Osteoblast (primary cell): ENCODE measurements around the gene PTCH2. TPM values are rescaled to one million over a fixed set of nuclear protein-coding genes. Genes with fewer than 3 reads are reported as not detected.

Source experiments
- DNase-seq: peaks from one replicate; pipeline ENCODE4 v3.0.0; 2011; ENCODE audit warnings: low spot score, mixed read lengths; ENCODE audit not compliant: insufficient read length; ENCODE audit errors: missing footprints
- H2AFZ ChIP-seq: 2 replicates; pipeline ENCODE4 v1.6.0; 2011; ENCODE audit warnings: mild to moderate bottlenecking, low read length
- H3K27ac ChIP-seq: 2 replicates; pipeline ENCODE4 v1.5.1; 2011; ENCODE audit warnings: mild to moderate bottlenecking, low read depth, low read length, moderate library complexity
- H3K27me3 ChIP-seq: 2 replicates; pipeline ENCODE4 v1.6.0; 2012; ENCODE audit warnings: mild to moderate bottlenecking, control low read depth, inconsistent platforms, low read length, moderate library complexity; ENCODE audit not compliant: insufficient read depth
- H3K36me3 ChIP-seq: 2 replicates; pipeline ENCODE4 v1.5.1; 2011; ENCODE audit warnings: mild to moderate bottlenecking, low read length, control low read depth, moderate library complexity; ENCODE audit not compliant: insufficient read depth
- H3K4me1 ChIP-seq: 2 replicates; pipeline ENCODE4 v1.5.1; 2011; ENCODE audit warnings: mild to moderate bottlenecking, low read length, control low read depth, moderate library complexity; ENCODE audit not compliant: insufficient read depth
- H3K4me2 ChIP-seq: 2 replicates; pipeline ENCODE4 v1.6.0; 2011; ENCODE audit warnings: mild to moderate bottlenecking, low read length; ENCODE audit not compliant: insufficient read depth
- H3K4me3 ChIP-seq: fragments of 200-600 bp; sonication (generic); 3 replicates; pipeline ENCODE4 v1.5.1; 2012; ENCODE audit warnings: mild to moderate bottlenecking, low read length, inconsistent platforms; ENCODE audit not compliant: insufficient read depth
- H3K79me2 ChIP-seq: 2 replicates; pipeline ENCODE4 v1.6.0; 2012; ENCODE audit warnings: mild to moderate bottlenecking, low read length, control low read depth, inconsistent platforms; ENCODE audit not compliant: insufficient read depth
- H3K9me3 ChIP-seq: 2 replicates; pipeline ENCODE4 v1.5.1; 2011; ENCODE audit warnings: low read depth, low read length, control low read depth
- H4K20me1 ChIP-seq: 2 replicates; pipeline ENCODE4 v1.6.0; 2012; ENCODE audit warnings: mild to moderate bottlenecking, low read length, control low read depth; ENCODE audit not compliant: insufficient read depth
- total RNA-seq: library from RNA; depleted of rRNA; stranded (reverse); fragments of >200 nt; gene quantifications from 2 replicates; pipeline ENCODE4 v1.2.3, GENCODE V29; 2012
- TF ChIP-seq, protein P1 (sequence below): IDR thresholded peaks from 2 replicates; pipeline ENCODE4 v1.5.1; 2011; ENCODE audit warnings: mild to moderate bottlenecking, low read depth, low read length, moderate library complexity; ENCODE audit errors: extremely low read depth

The PTCH2 gene
- total RNA-seq, 1 donor = 0.36 TPM

DNA sequence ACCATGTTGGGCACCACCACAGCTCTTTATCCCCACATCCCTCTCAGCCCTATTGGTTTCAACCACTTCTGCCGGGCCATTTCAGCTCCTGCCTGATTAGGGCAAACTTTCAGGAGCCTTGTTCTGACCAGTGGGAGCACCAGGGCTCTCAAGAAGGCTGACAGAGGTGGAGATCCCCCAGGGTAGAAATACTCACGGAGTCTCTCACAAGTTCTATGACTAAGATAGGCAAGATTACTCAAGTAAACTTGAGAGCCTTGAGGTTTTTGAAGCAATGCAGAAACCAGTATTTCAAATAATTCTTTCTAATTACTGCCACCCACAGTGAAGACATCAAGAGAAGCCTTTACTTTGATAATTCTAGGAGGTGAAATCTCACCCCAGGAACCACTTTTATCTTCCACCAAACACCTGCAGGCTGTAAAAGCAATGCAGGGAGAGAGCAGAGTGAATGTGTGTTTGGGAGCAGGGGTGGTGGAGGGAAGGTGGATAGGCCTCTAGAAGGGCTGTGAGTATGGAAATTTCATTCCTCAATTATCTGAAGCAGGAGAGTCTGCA lies 6.6 kb upstream of the PTCH2 start:
- no peak for DNase-seq
- Histone ChIP-seq H3K9me3 (no peaks in the 10 kb centered on the region), H4K20me1 (no peaks in the 10 kb centered on the region), H3K4me2 (no peak overlapping the region), H3K36me3 (no peaks in the 10 kb centered on the region), H3K27ac (no peak overlapping the region), H2AFZ (no peak overlapping the region), H3K4me3 (no peak overlapping the region), H3K27me3 (no peaks in the 10 kb centered on the region), H3K79me2 (no peaks in the 10 kb centered on the region), H3K4me1 (no peaks in the 10 kb centered on the region)
- TF ChIP-seq, protein P1, sequence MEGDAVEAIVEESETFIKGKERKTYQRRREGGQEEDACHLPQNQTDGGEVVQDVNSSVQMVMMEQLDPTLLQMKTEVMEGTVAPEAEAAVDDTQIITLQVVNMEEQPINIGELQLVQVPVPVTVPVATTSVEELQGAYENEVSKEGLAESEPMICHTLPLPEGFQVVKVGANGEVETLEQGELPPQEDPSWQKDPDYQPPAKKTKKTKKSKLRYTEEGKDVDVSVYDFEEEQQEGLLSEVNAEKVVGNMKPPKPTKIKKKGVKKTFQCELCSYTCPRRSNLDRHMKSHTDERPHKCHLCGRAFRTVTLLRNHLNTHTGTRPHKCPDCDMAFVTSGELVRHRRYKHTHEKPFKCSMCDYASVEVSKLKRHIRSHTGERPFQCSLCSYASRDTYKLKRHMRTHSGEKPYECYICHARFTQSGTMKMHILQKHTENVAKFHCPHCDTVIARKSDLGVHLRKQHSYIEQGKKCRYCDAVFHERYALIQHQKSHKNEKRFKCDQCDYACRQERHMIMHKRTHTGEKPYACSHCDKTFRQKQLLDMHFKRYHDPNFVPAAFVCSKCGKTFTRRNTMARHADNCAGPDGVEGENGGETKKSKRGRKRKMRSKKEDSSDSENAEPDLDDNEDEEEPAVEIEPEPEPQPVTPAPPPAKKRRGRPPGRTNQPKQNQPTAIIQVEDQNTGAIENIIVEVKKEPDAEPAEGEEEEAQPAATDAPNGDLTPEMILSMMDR = no peak

DNA sequence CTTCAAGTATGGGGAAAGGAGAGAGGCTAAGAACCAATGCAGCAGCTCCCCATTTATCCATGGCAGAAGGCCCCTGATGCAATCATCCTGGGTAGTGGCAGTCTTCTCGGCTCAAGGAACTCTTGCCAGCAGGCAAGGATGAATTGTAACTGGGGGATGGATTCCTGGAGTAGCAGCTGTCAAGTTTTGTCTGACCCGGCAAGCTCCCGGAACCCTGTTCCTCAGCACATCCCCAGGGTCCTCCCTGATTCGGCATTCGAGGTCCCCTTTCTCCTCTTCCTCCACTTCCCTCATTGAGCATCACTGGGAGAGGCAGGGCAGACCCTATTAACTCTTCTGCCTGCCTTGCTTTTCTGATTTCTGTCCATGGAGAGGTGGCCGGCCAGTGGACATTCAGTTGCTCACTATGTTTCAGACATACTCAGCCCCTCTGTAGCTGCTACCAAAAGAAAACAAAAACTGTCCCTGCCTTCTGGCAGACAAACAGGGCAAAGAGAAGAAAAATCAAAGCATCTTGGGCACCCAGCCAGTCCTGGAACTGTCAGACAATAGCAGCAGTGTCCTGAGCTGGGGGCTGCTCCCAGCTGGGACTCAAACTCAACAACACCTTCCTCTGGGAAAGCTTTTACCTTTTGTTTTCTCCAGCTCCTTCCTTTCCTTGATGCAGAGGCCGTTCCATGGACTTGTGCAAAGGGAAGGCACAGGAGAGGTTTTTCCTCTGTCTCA lies 5.6 kb upstream of the PTCH2 start:
- TF ChIP-seq, protein P1 = no peak
- Histone ChIP-seq H3K4me3 (no peak overlapping the region), H3K27ac (no peak overlapping the region), H3K27me3 (no peaks in the 10 kb centered on the region), H3K4me2 (no peak overlapping the region), H3K4me1 (no peaks in the 10 kb centered on the region), H3K79me2 (no peaks in the 10 kb centered on the region), H3K36me3 (no peaks in the 10 kb centered on the region), H4K20me1 (no peaks in the 10 kb centered on the region), H2AFZ (no peak overlapping the region), H3K9me3 (no peaks in the 10 kb centered on the region)
- no peak for DNase-seq

DNA sequence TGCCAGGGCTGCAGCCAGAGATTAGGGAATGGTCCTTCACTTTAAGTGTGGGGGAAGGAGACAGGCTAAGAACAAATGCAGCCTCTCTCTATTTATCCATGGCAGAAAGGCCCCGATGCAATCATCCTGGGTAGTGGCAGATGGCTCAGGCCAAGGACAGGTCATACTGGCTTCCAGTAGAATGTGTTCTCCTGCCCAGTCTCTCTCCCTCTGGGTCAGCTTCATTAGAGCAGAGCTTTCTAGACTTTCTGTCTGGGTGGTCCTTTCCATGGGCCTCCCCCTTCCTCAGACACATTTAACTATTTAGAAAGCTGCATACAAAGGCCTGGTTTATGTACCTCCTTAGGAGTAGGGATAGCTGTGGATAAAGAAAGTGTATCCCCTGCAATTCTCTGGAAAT lies 4.8 kb upstream of the PTCH2 start:
- Histone ChIP-seq H4K20me1 (no peaks in the 10 kb centered on the region), H3K4me2 (no peak overlapping the region), H2AFZ (no peak overlapping the region), H3K79me2 (no peaks in the 10 kb centered on the region), H3K9me3 (no peaks in the 10 kb centered on the region), H3K27me3 (no peaks in the 10 kb centered on the region), H3K36me3 (no peaks in the 10 kb centered on the region), H3K4me1 (peaks cover under 1% of the 10 kb centered on the region), H3K27ac (no peak overlapping the region), H3K4me3 (no peak overlapping the region)
- DNase-seq = no peak
- TF ChIP-seq, protein P1 = no peak

DNA sequence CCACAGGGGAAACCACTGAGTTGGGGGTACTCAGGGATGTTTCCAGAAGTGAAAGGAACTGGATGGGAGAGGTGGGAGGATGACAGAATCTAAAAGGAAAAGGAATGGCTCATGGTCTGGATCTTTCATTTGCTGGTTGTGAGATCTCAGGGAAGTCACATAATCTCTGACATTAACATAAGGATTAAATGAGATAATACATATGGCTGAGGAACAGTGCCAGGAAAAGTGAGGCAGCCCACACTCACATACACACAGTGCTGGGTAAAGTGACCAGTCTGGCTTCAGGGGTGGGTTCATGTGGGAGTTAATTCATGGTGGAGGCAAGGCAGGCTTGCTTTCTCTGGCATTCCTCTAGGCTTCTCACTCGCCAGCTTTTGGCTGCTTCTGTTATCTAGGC lies 3.9 kb upstream of the PTCH2 start:
- peaks cover 5% of the 10 kb centered on the region for H3K4me1 ChIP-seq
- H3K27me3 ChIP-seq = no peaks in the 10 kb centered on the region
- TF ChIP-seq, protein P1 = no peak
- H4K20me1 ChIP-seq = no peaks in the 10 kb centered on the region
- H3K9me3 ChIP-seq = no peaks in the 10 kb centered on the region
- no peak overlapping the region for H3K4me3 ChIP-seq
- no peak overlapping the region for H3K4me2 ChIP-seq
- H2AFZ ChIP-seq = no peak overlapping the region
- no peak overlapping the region for H3K27ac ChIP-seq
- H3K79me2 ChIP-seq = no peaks in the 10 kb centered on the region
- no peaks in the 10 kb centered on the region for H3K36me3 ChIP-seq
- no peak for DNase-seq
